ENCODE results near the gene ZNF76.
A peak's percentile ranks its signal among the peaks of the same experiment; 100 is the strongest.

ZNF76 gene

GRCh38 chr6:35238843-35239289, 20.7 kb upstream of the ZNF76 start:
- no peak for ATAC-seq

DNA sequence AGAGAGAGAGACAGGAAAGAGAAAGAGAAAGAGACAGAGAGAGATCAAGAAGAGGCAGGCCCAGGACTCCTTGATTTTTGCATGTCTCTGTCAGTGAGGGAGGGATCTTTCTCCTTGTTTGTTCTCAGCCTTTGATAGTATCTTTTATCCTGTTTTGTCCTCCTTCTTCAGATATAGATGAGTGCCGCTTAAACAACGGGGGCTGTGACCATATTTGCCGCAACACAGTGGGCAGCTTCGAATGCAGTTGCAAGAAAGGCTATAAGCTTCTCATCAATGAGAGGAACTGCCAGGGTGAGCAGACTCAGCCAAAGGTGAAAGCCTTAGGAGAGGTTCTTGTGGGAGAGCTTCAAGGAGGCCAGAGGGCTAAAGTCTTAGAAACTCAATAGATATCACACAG, 20.0 kb upstream of the ZNF76 start:
- ATAC-seq, result no peak

DNA sequence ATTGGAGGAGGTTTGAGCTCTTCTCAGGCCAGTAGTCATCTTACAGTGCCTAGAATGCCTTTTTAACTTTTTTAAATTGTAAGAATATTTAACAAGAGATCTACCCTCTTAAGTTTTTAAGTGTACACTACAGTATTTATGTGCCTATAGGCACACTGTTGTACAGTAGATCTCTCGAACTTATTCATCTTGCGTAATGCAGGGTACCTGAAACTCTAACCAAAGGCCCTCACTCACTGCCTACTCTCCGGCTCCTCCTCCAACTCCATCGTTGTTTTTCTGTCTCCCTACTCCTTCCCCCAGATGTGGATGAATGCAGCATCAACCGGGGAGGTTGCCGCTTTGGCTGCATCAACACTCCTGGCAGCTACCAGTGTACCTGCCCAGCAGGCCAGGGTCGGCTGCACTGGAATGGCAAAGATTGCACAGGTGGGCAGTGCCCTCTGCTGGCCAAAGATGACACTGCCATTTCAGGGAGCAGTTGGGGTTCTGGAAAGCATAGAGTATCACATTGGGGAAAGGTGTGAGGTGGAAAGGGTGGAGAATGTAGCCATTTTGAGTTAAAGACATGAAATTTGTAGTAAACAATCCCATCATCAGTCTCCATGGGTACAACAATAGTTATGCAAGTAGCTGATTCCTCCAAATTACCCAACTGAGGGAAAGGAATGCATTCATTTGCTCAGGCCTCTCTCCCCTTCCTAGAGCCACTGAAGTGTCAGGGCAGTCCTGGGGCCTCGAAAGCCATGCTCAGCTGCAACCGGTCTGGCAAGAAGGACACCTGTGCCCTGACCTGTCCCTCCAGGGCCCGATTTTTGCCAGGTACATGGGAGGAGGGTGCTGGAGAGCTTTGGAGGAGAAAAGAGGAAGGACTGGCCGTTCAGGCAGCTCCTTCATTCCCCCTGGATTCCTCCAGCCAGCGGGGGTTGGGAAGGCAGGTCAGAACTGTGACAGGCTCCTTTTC, 18.4 kb upstream of the ZNF76 start:
- peak; percentile 64 to 85 for ATAC-seq

DNA sequence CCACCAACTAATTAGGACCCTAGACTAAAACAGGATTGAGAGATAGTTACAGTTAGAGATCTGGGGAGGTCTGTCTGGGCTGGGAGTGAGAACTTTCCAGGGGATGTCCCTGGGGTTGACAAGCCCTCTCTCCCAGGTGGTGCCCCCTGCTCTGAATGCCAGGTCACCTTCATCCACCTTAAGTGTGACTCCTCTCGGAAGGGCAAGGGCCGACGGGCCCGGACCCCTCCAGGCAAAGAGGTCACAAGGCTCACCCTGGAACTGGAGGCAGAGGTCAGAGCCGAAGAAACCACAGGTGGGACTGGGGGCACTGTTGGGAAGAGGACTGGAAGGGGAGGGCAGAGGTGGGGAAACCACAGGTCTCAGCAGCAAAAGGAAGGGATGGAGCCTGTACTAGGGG, 17.0 kb upstream of the ZNF76 start:
- no peak for ATAC-seq

- no peak for ATAC-seq
These were observed 16.6 kb upstream of the ZNF76 start for GRCh38 chr6:35242906-35243305.

GRCh38 chr6:35243386-35243958, 16.1 kb upstream of the ZNF76 start:
- ATAC-seq, result no peak

- no peak for ATAC-seq
These were observed 15.0 kb upstream of the ZNF76 start for GRCh38 chr6:35244551-35244950.

DNA sequence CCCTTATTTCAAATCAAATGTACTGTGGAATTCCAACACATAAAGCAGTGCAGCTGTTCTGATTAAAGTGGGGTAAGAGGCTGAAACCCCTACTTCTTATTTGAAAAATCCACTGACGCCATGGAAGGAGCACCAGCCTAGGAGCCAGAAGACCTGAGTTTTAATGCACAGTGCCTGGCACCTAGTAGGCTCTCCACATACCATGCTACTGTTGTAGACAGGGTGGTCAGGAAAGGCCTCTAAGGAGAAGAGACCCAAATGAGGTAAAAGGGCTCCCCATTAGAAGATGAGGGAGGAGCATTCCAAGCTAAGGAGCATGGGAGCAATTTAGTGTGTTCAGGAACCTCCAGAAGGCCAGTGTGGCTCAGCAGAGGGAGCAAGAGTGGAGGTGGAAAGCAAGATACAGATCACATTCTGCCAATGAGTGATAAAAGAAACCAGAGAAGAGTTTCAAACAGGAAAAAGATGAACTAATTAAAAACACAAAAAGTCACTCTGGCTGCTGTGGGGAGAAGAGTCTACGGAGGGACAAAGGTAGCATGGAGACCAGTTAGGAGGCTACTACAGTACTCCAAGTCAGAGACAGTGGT, 11.8 kb upstream of the ZNF76 start:
- ATAC-seq, result no peak

GRCh38 chr6:35248300-35248699, 11.2 kb upstream of the ZNF76 start:
- ATAC-seq, result no peak

- no peak for ATAC-seq
These were observed 10.6 kb upstream of the ZNF76 start for GRCh38 chr6:35248965-35249364.

GRCh38 chr6:35251949-35252348, 7.6 kb upstream of the ZNF76 start:
- ATAC-seq, result no peak

- no peak for ATAC-seq
These were observed 6.3 kb upstream of the ZNF76 start for GRCh38 chr6:35253249-35253648.

DNA sequence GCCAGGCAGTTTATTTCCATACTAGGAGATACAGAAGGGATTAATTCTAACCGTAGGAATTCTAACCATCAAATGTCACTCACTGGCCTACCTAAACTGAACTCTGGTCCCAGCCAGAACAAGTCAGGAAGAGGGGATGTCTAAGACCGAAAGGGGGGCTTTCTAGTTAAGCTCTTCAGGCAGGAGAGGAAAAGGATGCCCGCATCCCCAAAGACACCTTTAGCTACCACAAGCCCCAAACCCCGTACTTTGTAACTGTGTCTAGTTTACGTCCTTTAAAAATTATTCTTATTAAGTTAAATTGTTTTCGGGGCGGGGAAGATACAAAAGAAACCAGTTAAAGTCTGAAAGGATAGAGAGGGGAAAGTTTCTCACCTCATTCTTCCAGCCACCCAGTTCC, 1.2 kb upstream of the ZNF76 start:
- no peak for ATAC-seq

DNA sequence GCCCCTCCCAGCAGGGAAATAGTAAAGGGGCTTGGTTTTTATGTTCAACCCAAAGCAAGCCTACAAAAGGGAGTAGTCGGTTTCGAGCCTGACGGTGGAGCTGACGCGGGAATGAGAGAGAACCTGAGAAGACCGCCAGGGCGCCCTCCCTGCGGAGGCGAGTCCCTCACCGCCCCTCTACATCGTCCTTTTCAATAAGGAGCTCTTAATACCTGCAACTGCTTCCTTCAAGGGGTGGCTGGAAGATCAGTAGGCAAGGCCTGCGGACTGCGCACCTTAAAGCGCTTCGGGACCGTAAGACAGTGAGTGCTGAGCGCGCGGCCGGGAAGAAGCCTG, 709 bp upstream of the ZNF76 start:
- ATAC-seq, result peak; percentile 17 to 22

GRCh38 chr6:35259948-35260590, 534 bp downstream of the ZNF76 start:
- peak; percentile 66 to 68 for ATAC-seq

DNA sequence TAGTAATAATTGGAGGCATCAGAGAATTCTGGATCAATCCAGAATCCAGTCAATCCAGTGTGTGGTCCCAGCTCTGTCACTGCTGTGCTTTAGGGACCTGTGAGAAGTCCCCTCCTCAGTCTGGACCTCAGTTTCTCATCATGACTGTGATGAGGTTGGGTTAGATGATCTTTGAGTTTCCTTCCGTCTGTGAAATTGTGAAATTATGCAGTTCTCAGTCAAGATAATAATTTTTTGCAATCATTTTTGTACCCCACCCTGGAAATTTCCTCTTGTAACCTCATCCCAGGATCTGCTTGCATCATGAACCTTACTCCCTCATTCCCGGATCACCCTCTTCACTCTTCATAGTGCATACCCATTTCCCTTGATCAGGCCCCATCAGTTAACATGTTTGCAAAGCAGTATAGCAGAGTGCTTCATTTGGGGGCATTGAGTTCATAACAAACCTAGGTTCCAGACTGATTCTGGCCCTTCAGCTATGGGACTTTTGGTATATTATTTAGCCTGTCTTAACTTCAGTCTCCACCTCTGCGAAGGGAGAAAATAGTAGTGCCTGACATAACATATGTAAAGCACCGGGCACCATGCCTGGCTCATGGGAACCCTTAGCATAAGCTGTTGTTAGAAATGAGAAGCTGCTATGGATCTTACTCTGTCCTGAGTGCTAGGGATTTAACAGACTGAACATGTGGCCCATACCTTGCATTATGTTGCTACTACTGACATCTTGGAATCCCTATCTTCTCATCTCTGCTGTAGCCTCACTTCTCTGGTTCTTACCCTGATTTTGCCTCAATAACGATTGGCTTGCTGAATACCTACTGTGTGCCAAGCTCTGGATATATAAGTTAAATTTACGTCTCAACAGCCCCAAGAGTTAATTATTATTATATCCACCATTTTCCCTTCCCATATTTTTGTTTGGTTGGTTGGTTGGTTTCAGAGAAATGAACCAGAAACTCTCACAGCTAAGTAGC, 1.3 kb downstream of the ZNF76 start:
- no peak for ATAC-seq

- no peak for ATAC-seq
These were observed 3.1 kb downstream of the ZNF76 start for GRCh38 chr6:35262596-35262995.

DNA sequence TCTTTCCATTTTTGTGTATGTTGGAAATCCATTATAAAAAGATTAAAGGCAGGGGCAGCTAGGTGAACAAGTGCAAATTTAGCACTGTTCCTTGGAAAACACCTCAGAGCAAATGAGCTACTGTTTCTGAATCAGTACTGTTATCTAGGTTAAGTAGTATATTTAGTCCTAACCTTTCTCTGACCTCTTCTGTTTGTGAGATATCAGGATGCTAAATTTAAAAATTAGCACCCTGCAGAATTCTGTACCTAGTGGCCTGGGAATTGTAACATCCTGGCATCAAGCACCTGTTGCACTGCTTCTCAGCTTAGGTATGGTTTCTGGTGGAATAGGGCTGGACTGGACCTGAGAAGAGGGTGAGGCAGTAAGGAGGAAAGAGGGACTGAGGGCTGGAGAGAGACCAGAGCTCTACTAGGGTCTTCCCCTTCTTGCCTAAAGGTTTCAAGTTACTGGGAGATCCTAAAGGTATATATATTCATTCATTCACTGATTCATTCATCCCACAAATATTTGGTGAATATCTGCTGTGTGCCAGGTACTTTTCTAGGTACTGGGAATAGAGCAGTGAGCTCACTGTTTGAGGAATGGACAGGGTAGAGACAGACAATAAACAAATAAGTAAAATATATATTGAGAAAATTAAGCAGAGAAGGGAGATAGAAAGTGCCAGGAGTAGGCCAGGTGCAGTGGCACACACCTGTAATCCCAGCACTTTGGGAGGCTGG, 5.2 kb downstream of the ZNF76 start:
- ATAC-seq, result no peak

- ATAC-seq, result no peak
These were observed 6.0 kb downstream of the ZNF76 start for GRCh38 chr6:35265523-35265922.

DNA sequence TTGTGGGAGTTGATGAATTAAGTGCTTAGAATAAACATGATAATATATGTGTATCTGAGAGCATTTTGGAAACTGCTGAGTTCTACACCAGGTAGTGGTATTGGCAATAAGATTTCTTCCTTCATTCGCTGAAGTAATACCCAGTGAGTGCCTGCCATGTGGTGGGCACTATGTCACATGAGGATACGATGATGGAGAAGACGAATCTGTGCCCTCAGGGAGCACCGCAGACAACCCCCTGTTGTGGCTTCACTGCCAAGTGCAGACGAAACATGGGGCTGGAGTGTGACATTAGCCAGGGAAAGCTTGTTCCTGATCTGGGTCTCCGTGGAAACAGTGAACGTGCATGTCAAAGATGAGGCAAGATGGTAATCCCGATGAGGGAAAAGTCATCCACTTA, 7.9 kb downstream of the ZNF76 start:
- no peak for ATAC-seq

DNA sequence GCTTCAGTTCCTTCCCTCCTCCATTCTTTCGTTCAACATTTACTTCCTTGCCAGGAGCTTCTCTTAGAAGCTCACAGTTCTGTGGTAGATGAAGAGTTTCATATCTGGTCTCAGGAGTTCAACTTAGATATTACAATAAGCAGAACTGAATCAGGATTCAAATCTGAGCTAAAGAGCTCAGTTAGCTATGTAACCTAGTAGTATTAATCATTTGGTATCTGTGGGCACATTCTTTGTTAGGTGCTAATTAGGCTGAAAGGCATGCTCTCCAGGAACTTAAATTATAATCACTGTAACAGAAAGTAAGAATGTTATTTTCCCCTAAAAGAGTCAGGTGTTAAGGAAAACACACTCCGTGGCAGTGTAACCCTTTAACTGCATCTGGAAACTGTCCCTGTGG, 8.4 kb downstream of the ZNF76 start:
- ATAC-seq, result no peak

GRCh38 chr6:35272005-35272404, 12.5 kb downstream of the ZNF76 start:
- ATAC-seq, result no peak

Data from activated CD4-positive, CD25-positive, alpha-beta regulatory T cell treated with anti-CD3 and anti-CD28 coated beads, Interleukin-2, amount 50 U/mL, for 24 hours (primary cell).